HG03045 (cell line): ENCODE data around the gene MRPS12.

Source experiments
- ATAC-seq: cut with Tn5 transposase; IDR thresholded peaks from one replicate; pipeline ENCODE4 v1.9.1; 2021; ENCODE audit warnings: mild to moderate bottlenecking, moderate library complexity; ENCODE audit not compliant: unreplicated experiment

The MRPS12 gene

DNA sequence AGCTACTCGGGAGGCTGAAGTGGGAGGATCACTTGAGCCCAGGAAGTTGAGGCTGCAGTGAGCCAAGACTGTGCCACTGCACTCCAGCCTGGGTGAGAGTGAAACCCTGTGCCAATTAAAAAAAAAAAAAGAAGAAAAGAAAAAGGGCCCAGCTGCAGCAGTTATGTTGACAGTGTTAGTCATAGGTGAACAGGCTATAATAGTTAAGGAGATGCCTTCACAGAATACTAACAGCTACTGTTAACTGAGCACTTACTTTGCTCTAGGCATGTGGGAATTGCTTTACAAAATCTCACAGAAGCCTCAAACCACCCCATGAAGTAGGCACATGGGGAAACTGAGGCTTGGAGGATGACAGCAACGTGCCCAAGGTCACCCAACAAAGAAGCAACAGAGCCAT is 40.9 kb downstream of the MRPS12 start:
- no peak for ATAC-seq

GRCh38 chr19:38974624-38975213 is 44.0 kb downstream of the MRPS12 start:
- ATAC-seq, result no peak

DNA sequence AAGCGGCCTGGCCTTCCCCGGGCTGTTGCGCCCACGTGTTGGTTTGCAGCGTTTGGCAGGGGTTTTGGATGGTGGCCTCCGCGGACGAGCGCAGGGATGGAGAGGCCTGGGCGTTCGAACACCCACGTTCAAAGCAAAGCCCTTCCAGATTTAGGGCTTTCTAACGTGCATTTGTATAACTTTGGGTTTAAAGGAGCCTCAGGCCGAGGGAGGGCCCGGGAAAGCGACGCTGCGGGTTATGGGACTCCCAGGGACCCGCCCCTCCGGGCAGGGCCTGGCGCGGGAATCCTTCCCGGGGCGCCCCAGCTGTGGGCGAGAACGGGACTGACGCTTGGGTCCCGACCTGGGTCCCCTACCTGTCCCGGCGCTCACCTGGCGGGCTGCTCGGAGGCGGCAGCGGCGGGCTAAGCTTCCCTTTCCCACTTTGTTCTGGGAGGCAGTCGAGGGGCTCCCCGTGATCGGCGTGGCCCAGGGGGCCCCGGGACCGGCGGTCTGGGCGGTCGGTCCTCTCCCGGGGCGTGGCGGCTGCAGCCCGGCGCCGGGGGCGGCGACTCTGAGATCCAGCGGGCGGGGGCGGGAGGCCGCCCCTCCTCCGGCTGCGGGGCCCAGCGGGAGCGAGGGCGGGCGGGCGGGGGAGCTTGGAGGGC is 44.6 kb downstream of the MRPS12 start, which contains the start of gene FBXO17:
TSS of gene FBXO17 (minus strand) at position 529 of the 647 bp plus-strand sequence. CDS start 25,423 bp downstream, outside the sequence.
- ATAC-seq, result no peak

DNA sequence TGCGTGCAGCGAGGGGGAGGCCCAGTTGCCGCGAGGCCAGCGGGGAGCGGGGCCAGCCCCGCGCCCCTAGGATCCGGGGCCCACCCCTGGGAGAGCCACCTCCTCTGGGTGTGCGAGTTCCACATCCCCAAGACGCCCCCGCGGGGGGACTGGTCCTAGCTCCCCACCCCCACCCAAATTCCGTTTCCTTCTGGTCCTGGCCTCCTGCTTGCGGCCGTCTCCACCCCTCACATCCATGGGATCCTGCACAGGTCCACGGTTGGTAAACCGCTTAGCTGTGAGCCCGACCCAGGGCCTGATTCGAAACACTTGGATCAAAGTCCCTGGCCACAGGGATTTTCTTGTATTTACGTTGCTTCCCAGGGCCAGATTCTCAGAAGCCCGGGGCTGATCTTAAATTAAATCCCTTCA is 45.1 kb downstream of the MRPS12 start:
- no peak for ATAC-seq

GRCh38 chr19:38977445-38978325 is 46.9 kb downstream of the MRPS12 start:
- no peak for ATAC-seq

GRCh38 chr19:38978326-38978689 is 47.6 kb downstream of the MRPS12 start:
- no peak for ATAC-seq

GRCh38 chr19:38979812-38980211 is 49.1 kb downstream of the MRPS12 start:
- ATAC-seq, result no peak

DNA sequence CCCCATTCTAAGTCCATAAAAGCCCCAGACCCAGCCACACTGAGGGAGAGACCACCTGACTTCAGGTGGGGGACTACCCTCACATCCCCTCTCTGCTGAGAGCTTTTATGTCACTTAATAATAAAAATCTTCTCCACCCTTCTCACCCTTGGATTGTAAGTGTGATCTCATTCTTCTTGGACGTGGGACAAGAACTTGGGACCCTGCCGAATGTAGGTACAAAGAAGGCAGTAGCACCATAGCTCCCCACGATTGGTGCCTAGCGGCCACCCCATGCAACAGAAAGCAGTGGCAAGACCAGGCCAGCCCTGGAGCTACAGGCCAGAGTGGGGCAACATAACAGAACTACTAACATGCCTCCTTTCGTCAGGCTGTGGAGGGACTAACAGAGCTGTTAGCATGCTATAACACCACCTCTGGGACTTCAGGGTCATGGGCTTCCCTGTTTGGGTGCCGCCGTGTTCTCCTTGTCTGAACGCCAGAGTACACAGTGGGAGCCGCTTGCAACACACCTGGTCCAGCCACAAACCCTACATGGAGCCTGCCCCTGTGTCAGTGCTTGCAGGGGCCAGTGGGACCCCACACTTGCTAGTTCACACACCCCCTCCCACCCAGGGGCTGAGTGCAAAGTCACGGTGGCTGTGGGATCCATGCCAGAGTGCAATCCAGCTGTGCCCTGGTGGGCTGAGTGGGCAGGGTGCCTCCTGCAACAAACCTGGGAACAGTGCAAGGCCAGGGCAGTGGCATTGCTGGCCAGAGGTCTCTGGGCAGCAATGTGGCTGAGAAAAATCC is 50.0 kb downstream of the MRPS12 start:
- ATAC-seq, result no peak
